Urothelium cell line (cell line): ENCODE data around the gene ADGRL4.

Experiments used
- DNase-seq: peaks from one replicate; pipeline ENCODE4 v3.0.0; 2011; ENCODE audit warnings: low spot score, mixed read lengths
- FAIRE-seq: peaks from 2 replicates; lab custom pipeline; 2011; peaks lifted over from hg19 to GRCh38; lab: Jason Lieb, UNC

Gene ADGRL4

DNA sequence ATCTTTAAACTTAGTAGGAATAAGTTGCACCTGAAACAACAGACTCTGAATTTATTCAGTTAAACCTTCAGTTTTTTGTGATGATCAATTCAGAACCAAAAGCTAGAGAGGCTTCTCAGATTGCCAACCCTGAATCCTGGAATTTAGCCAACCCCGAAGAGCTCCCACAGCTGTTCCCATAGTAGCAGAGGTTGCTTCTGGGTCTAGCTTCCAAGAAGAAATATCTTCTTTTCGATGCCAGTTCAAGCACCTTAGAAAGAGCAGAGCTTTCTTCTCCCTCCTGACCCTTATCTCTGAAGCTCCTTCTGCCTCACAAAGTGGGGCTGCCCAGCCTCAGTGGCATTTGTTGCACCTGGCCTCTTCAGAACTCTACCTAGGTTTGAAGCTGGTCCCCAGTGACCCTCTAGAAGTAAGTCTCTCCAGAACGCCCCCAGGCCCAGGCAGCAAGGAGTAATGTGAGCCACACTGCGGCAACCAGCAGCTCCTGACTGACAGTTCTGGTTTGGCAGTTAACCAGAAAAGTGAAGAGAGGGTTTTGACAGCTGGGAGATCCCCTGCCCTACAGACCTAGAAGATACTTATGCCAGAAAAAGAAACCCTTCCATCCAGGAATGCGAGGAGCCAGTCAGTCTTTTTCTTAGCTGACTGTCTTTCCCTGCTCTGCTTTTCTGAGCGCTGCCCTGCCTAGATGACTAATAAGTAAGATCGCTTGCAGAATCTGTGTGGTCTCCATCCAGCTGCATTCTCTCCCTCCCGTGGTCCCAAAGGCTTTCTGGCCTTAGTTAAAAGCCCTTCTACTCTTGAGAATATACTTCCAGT is 165.9 kb downstream of the ADGRL4 start:
- peak; percentile 59 for DNase-seq
- no peak for FAIRE-seq
